HepG2 (cell line): Measurements from ENCODE around the gene PEX3. TPM values are rescaled to one million over a fixed set of nuclear protein-coding genes. Genes with fewer than 3 reads are reported as not detected.

Experiments
- ARHGAP35 ChIP-seq: sonication (generic); formaldehyde crosslinking; IDR thresholded peaks from 2 replicates; pipeline ENCODE4 v1.9.0; 2022; ENCODE audit warnings: mild to moderate bottlenecking, inconsistent platforms, moderate library complexity, missing genetic modification reagents, borderline replicate concordance
- ATF7 ChIP-seq, 2 experiments: fragments of 450-650 bp in 1 of 2; sonication (generic) in 1 of 2; formaldehyde crosslinking in 1 of 2; IDR thresholded peaks; 2 replicates each; pipeline versions ENCODE4 v1.4.0 to v1.6.1; 2016 to 2020; ENCODE audit warnings: antibody characterized with exemption in 1 of 2, mild to moderate bottlenecking in 1 of 2, missing genetic modification reagents in 1 of 2
- BCL6 ChIP-seq: IDR thresholded peaks from 2 replicates; pipeline ENCODE4 v1.6.1; 2016; ENCODE audit warnings: missing genetic modification reagents, missing compliant biosample characterization
- CBX2 ChIP-seq, 2 experiments: fragments of 200-600 bp in 1 of 2; sonication (generic); formaldehyde crosslinking in 1 of 2; IDR thresholded peaks; 2 replicates each; pipeline versions ENCODE4 v1.7.0 to v1.8.1; 2018 to 2022; ENCODE audit warnings: low read depth in 2 of 2, low read length in 1 of 2, mild to moderate bottlenecking in 1 of 2, missing genetic modification reagents in 1 of 2
- CENPX ChIP-seq: sonication (generic); formaldehyde crosslinking; IDR thresholded peaks from 2 replicates; pipeline ENCODE4 v1.9.0; 2021; ENCODE audit warnings: mild to moderate bottlenecking, missing genetic modification reagents, moderate library complexity
- FOXJ3 ChIP-seq: sonication (generic); formaldehyde crosslinking; IDR thresholded peaks from 2 replicates; pipeline ENCODE4 v1.4.0; 2020; ENCODE audit warnings: missing genetic modification reagents, mild to moderate bottlenecking, borderline replicate concordance
- HMG20A ChIP-seq: IDR thresholded peaks from 2 replicates; pipeline ENCODE4 v1.6.1; 2016; ENCODE audit warnings: borderline replicate concordance
- HMGA1 ChIP-seq: sonication (generic); formaldehyde crosslinking; conservative IDR thresholded peaks from 2 replicates; pipeline ENCODE4 v1.4.0; 2020; ENCODE audit warnings: missing genetic modification reagents
- HOXA3 ChIP-seq: sonication (generic); formaldehyde crosslinking; IDR thresholded peaks from 2 replicates; pipeline ENCODE4 v1.5.0; 2020; ENCODE audit warnings: missing genetic modification reagents
- HOXA7 ChIP-seq: sonication (generic); formaldehyde crosslinking; IDR thresholded peaks from 2 replicates; pipeline ENCODE4 v1.8.1; 2022; ENCODE audit warnings: mild to moderate bottlenecking, missing genetic modification reagents, moderate library complexity
- KAT2B ChIP-seq: fragments of 150-350 bp; IDR thresholded peaks from 2 replicates; pipeline ENCODE4 v1.6.1; 2014; ENCODE audit warnings: low read depth, low read length, borderline replicate concordance
- KLF9 ChIP-seq: IDR thresholded peaks from 2 replicates; pipeline ENCODE4 v1.6.1; 2016; ENCODE audit warnings: low read depth
- MXI1 ChIP-seq: IDR thresholded peaks from 3 replicates; pipeline ENCODE4 v1.6.1; 2012; ENCODE audit warnings: low read depth, low read length, inconsistent platforms, borderline replicate concordance
- NAIF1 ChIP-seq: sonication (generic); formaldehyde crosslinking; IDR thresholded peaks from 2 replicates; pipeline ENCODE4 v1.5.0; 2020; ENCODE audit warnings: mild to moderate bottlenecking, missing genetic modification reagents, borderline replicate concordance
- PHF5A ChIP-seq: IDR thresholded peaks from one replicate; pipeline ENCODE4 v1.6.1; 2018; ENCODE audit warnings: low read depth, missing genetic modification reagents; ENCODE audit not compliant: unreplicated experiment
- REST ChIP-seq, 2 experiments: IDR thresholded peaks; 2 replicates each; pipeline ENCODE4 v1.6.1; 2011 to 2012; ENCODE audit warnings: low read length in 2 of 2, borderline replicate concordance in 1 of 2, low read depth in 1 of 2, mild to moderate bottlenecking in 1 of 2, moderate library complexity in 1 of 2
- SMC3 ChIP-seq: IDR thresholded peaks from 2 replicates; pipeline ENCODE4 v1.6.1; 2011; ENCODE audit warnings: low read length, improper control_type of control experiment
- TSC22D2 ChIP-seq: sonication (generic); formaldehyde crosslinking; IDR thresholded peaks from 2 replicates; pipeline ENCODE4 v1.5.1; 2020; ENCODE audit warnings: missing genetic modification reagents, mild to moderate bottlenecking, borderline replicate concordance
- ZKSCAN5 ChIP-seq: sonication (generic); formaldehyde crosslinking; IDR thresholded peaks from 2 replicates; pipeline ENCODE4 v1.5.1; 2020; ENCODE audit warnings: mild to moderate bottlenecking, missing genetic modification reagents
- ZNF362 ChIP-seq: sonication (generic); formaldehyde crosslinking; IDR thresholded peaks from 2 replicates; pipeline ENCODE4 v1.4.0; 2020; ENCODE audit warnings: missing genetic modification reagents, mild to moderate bottlenecking, borderline replicate concordance
- ZNF614 ChIP-seq: IDR thresholded peaks from 2 replicates; pipeline ENCODE4 v1.6.1; 2018; ENCODE audit warnings: missing biosample characterization, missing genetic modification reagents, inconsistent platforms, borderline replicate concordance
- ZNF747 ChIP-seq: sonication (generic); formaldehyde crosslinking; IDR thresholded peaks from 2 replicates; pipeline ENCODE4 v1.8.1; 2023; ENCODE audit warnings: missing genetic modification reagents, mild to moderate bottlenecking, borderline replicate concordance
- ZNF782 ChIP-seq: sonication (generic); formaldehyde crosslinking; IDR thresholded peaks from 2 replicates; pipeline ENCODE4 v1.4.0; 2020; ENCODE audit warnings: missing genetic modification reagents, mild to moderate bottlenecking, borderline replicate concordance
- ZNF788 ChIP-seq: sonication (generic); formaldehyde crosslinking; IDR thresholded peaks from 2 replicates; pipeline ENCODE4 v1.5.0; 2020; ENCODE audit warnings: mild to moderate bottlenecking, missing genetic modification reagents, borderline replicate concordance
- polyA plus RNA-seq, 8 experiments: library from polyadenylated mRNA; depleted of rRNA in 3 of 8; stranded (reverse) in 7 of 8; unstranded in 1 of 8; fragments of >200 nt; fragmentation: Illumina TruSeq in 4 of 8; extraction: Trizol in 4 of 8; gene quantifications; 2 replicates each; pipeline versions ENCODE4 v1.2.1 to v1.2.3, GENCODE V29; 2011 to 2016; ENCODE audit warnings: low read depth in 4 of 8, missing spikeins in 1 of 8, mixed read lengths in 1 of 8; ENCODE audit not compliant: insufficient read depth in 1 of 8
- total RNA-seq, 5 experiments: library from RNA; depleted of rRNA; stranded (reverse); fragments of >200 nt; fragmentation: Illumina TruSeq; extraction: Trizol; gene quantifications; 2 replicates each; pipeline ENCODE4 v1.2.3, GENCODE V29; 2016; ENCODE audit warnings: low read depth in 1 of 5

Gene PEX3
- total and polyA plus RNA-seq, 2 of the 13 experiments (the other 11 are each of a cell fraction or from before 2014, with no cell fraction given), result 30.9 to 40.8 TPM

DNA sequence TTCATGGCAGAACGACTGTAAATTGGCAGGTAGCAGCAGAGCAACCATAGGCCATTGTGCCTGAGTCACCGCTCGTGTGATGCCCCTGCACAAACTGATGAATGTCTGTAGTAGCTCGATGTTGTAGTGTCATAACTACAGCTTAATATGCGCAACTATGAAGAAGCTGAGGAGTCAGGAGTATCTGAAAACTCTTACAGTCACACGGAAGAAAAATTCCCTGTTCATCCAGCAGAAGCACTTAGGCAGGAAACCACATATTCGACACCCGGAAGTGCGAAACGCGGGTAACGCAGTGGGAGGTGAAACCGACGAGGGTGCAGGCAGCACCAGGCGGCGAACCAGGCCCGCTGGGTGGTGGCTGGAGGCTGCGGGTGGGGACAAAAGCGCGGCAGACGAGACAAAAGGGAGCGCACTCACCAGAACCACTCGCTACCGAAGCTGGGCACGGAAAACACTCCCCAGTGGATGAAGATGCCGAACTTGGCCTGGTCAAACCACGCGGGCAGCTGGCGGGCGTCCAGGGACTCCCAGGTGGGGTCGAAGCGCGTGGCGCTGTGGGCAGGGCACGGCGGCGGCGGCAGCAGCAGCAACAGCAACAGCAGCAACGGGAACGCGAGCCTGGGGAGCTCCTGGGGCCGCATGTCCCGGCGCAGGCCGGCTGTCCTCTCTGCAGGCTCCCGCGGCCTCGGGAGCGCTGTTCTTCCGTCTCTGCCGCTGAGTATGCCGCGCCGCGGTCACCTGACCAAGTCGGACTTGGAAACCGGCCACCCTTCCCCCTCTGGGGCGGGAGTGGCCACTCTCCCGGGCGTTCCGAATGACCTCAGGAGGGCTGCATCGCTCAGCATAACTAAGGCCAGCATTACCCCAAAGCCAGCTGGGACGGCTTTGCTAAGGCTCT lies 60.6 kb downstream of the PEX3 start, which contains the start of gene FUCA2 (continued):
- TF ChIP-seq REST (IDR thresholded peaks at IDR 0.05; ENCODE audit: borderline replicate concordance in 1 of 2, low read depth in 1 of 2, low read length in 2 of 2) (peak in 1 of 2 experiments; percentile 47; a peak in 1 of 4 replicates), TSC22D2 (CRISPR knock-in tag) (0 out of 2 replicates have a peak, but pooled peaks have one; percentile 52), ZKSCAN5 (CRISPR knock-in tag) (peak; percentile 87), ZNF747 (CRISPR knock-in tag) (peak; percentile 94), ATF7 (IDR thresholded peaks at IDR 0.05) (no peak), ATF7 (CRISPR knock-in tag; IDR thresholded peaks at IDR 0.05) (no peak), HMG20A (CRISPR knock-in tag) (0 out of 2 replicates have a peak, but pooled peaks have one; percentile 44), ZNF362 (CRISPR knock-in tag) (peak; percentile 59; the same call in 1 of the 2 replicates), SMC3 (no peak), NAIF1 (CRISPR knock-in tag) (no peak; the same call in 1 of the 2 replicates), MXI1 (peak; percentile 62), CENPX (CRISPR knock-in tag) (no peak), ZNF782 (CRISPR knock-in tag) (peak; percentile 63), ZNF788 (CRISPR knock-in tag) (peak; percentile 64), HOXA3 (CRISPR knock-in tag) (peak; percentile 85), CBX2 (IDR thresholded peaks at IDR 0.05; ENCODE audit: low read depth, low read length) (no peak; the same call in 1 of the 2 replicates), CBX2 (CRISPR knock-in tag; IDR thresholded peaks at IDR 0.05; ENCODE audit: low read depth) (no peak), BCL6 (CRISPR knock-in tag) (no peak; the same call in 1 of the 2 replicates), KLF9 (CRISPR knock-in tag) (peak; percentile 84), KAT2B (no peak), ZNF614 (0 out of 2 replicates have a peak, but pooled peaks have one; percentile 8), FOXJ3 (CRISPR knock-in tag) (no peak), HMGA1 (CRISPR knock-in tag) (no peak), PHF5A (peak; percentile 74), HOXA7 (CRISPR knock-in tag) (no peak), ARHGAP35 (CRISPR knock-in tag) (peak; percentile 92)
